HepG2 (cell line): ENCODE results near the gene LRRC27. TPM values are rescaled to one million over a fixed set of nuclear protein-coding genes. Genes with fewer than 3 reads are reported as not detected.

ENCODE experiments used
- ATAC-seq: fragments of 200-7000 bp; cut with Tn5 transposase; 3 replicates; pipeline ENCODE4 v1.9.1; 2020; ENCODE audit warnings: mild to moderate bottlenecking, moderate library complexity
- BruUV-seq: library from RNA; stranded (reverse); fragments of 400-500 nt; replicated peaks from 2 replicates; lab custom pipeline; 2021; lab: Mats Ljungman, UMichigan
- CTCF ChIA-PET: fragments of 300-600 bp; formaldehyde crosslinking; extraction: SDS; loops from one replicate; lab custom pipeline; 2021; ENCODE audit warnings: low total read pairs, inconsistent platforms, low intra/inter-chr PET ratio; lab: Yijun Ruan, JAX
- POLR2A ChIA-PET: fragments of 350-600 bp; sonication (Branson Sonifier 250); formaldehyde crosslinking; loops from one replicate; lab custom pipeline; 2020; ENCODE audit warnings: antibody characterized with exemption, inconsistent platforms; lab: Yijun Ruan, JAX
- DNase-seq: peaks from one replicate; pipeline ENCODE4 v3.0.0-alpha.2; 2015; ENCODE audit warnings: low spot score
- FAIRE-seq: peaks from 3 replicates; lab custom pipeline; 2011; peaks lifted over from hg19 to GRCh38; lab: Jason Lieb, UNC
- H2AFZ ChIP-seq: one replicate; pipeline ENCODE4 v1.6.1; 2011; ENCODE audit warnings: low read length, inconsistent platforms
- H3K27ac ChIP-seq: fragments of 300-600 bp; 3 replicates; pipeline ENCODE4 v1.8.0; 2011; ENCODE audit warnings: mixed run types, mild to moderate bottlenecking, mixed read lengths, low read length, inconsistent platforms; ENCODE audit not compliant: insufficient read depth; ENCODE audit errors: extremely low read length
- H3K27me3 ChIP-seq, 2 experiments: fragments of 200-600 bp in 1 of 2; 2 replicates in 1 of 2; 3 replicates in 1 of 2; pipeline versions ENCODE4 v1.6.0 to v1.8.0; 2011; ENCODE audit warnings: low read length in 2 of 2, mild to moderate bottlenecking in 2 of 2, moderate library complexity in 2 of 2, inconsistent platforms in 1 of 2; ENCODE audit not compliant: insufficient read depth in 2 of 2, control insufficient read depth in 1 of 2
- H3K36me3 ChIP-seq, 2 experiments: fragments of 200-600 bp in 1 of 2; replicated peaks in 1 of 2; 2 replicates in 1 of 2; 3 replicates in 1 of 2; pipeline versions ENCODE4 v1.5.1 to v1.8.0; 2011; ENCODE audit warnings: low read length in 2 of 2, inconsistent platforms in 1 of 2; ENCODE audit not compliant: insufficient read depth in 2 of 2, control insufficient read depth in 1 of 2
- H3K4me1 ChIP-seq: 2 replicates; pipeline ENCODE4 v1.5.1; 2012; ENCODE audit warnings: low read length, inconsistent platforms; ENCODE audit not compliant: insufficient read depth
- H3K4me2 ChIP-seq: 2 replicates; pipeline ENCODE4 v1.6.0; 2011; ENCODE audit warnings: low read depth, low read length, inconsistent platforms
- H3K4me3 ChIP-seq, 3 experiments: fragments of 200-600 bp in 1 of 3; sonication (generic), shearing (Covaris generic) in 1 of 3; replicated peaks in 1 of 3; 2 replicates each; pipeline ENCODE4 v1.5.1; 2011 to 2016; ENCODE audit warnings: low read length in 3 of 3, inconsistent platforms in 2 of 3, low read depth in 2 of 3, mild to moderate bottlenecking in 2 of 3, control low read depth in 1 of 3, mixed read lengths in 1 of 3; ENCODE audit not compliant: insufficient read depth in 1 of 3
- H3K79me2 ChIP-seq: one replicate; pipeline ENCODE4 v1.6.1; 2011; ENCODE audit warnings: low read length, inconsistent platforms; ENCODE audit not compliant: insufficient read depth
- H3K9ac ChIP-seq: 2 replicates; pipeline ENCODE4 v1.6.0; 2011; ENCODE audit warnings: mild to moderate bottlenecking, low read depth, low read length, inconsistent platforms; ENCODE audit not compliant: insufficient read depth
- H3K9me3 ChIP-seq: 2 replicates; pipeline ENCODE4 v1.5.1; 2012; ENCODE audit warnings: mild to moderate bottlenecking, low read length
- H4K20me1 ChIP-seq: 2 replicates; pipeline ENCODE4 v1.6.0; 2011; ENCODE audit warnings: inconsistent platforms, mild to moderate bottlenecking, low read length, moderate library complexity; ENCODE audit not compliant: insufficient read depth
- CAMTA2 ChIP-seq: sonication (generic); formaldehyde crosslinking; IDR thresholded peaks from 2 replicates; pipeline ENCODE4 v1.4.0; 2020; ENCODE audit warnings: mild to moderate bottlenecking, missing genetic modification reagents, borderline replicate concordance
- CEBPB ChIP-seq: IDR thresholded peaks from 2 replicates; pipeline ENCODE4 v1.6.1; 2011; ENCODE audit warnings: low read depth, low read length, improper control_type of control experiment, borderline replicate concordance
- DZIP1 ChIP-seq: sonication (generic); formaldehyde crosslinking; IDR thresholded peaks from 2 replicates; pipeline ENCODE4 v1.5.0; 2020; ENCODE audit warnings: mild to moderate bottlenecking, missing genetic modification reagents
- EHMT2 ChIP-seq: fragments of 200-600 bp; sonication (generic); IDR thresholded peaks from 2 replicates; pipeline ENCODE4 v1.7.0; 2017; ENCODE audit warnings: antibody characterized with exemption, low read depth, low read length, borderline replicate concordance
- MAFK ChIP-seq, 2 experiments: IDR thresholded peaks in 1 of 2; conservative IDR thresholded peaks in 1 of 2; 2 replicates each; pipeline ENCODE4 v1.6.1; 2011; ENCODE audit warnings: improper control_type of control experiment in 2 of 2, low read length in 2 of 2
- PAWR ChIP-seq: sonication (generic); formaldehyde crosslinking; IDR thresholded peaks from 2 replicates; pipeline ENCODE4 v1.4.0; 2020; ENCODE audit warnings: missing genetic modification reagents, mild to moderate bottlenecking, borderline replicate concordance
- PLRG1 ChIP-seq: fragments of 450-650 bp; conservative IDR thresholded peaks from 2 replicates; pipeline ENCODE4 v1.6.1; 2016
- REXO4 ChIP-seq: sonication (generic); formaldehyde crosslinking; IDR thresholded peaks from 2 replicates; pipeline ENCODE4 v1.8.0; 2022; ENCODE audit warnings: missing genetic modification reagents, mild to moderate bottlenecking, borderline replicate concordance
- SP2 ChIP-seq: sonication (generic); formaldehyde crosslinking; IDR thresholded peaks from 2 replicates; pipeline ENCODE4 v1.5.1; 2020; ENCODE audit warnings: mild to moderate bottlenecking, missing genetic modification reagents
- YEATS4 ChIP-seq: sonication (generic); formaldehyde crosslinking; IDR thresholded peaks from 2 replicates; pipeline ENCODE4 v1.4.0; 2020; ENCODE audit warnings: missing genetic modification reagents, borderline replicate concordance
- ZNF24 ChIP-seq: fragments of 450-650 bp; IDR thresholded peaks from 2 replicates; pipeline ENCODE4 v1.6.1; 2017; ENCODE audit warnings: antibody characterized with exemption, mild to moderate bottlenecking
- ZNF407 ChIP-seq: sonication (generic); formaldehyde crosslinking; IDR thresholded peaks from one replicate; pipeline ENCODE4 v1.5.1; 2020; ENCODE audit warnings: mild to moderate bottlenecking, missing genetic modification reagents; ENCODE audit errors: not compliant biosample characterization
- ZNF431 ChIP-seq: sonication (generic); formaldehyde crosslinking; IDR thresholded peaks from 2 replicates; pipeline ENCODE4 v1.9.0; 2022; ENCODE audit warnings: missing genetic modification reagents, low read depth, mild to moderate bottlenecking, borderline replicate concordance
- ZNF737 ChIP-seq: sonication (generic); formaldehyde crosslinking; IDR thresholded peaks from 2 replicates; pipeline ENCODE4 v1.5.0; 2020; ENCODE audit warnings: missing genetic modification reagents, mild to moderate bottlenecking, borderline replicate concordance
- ZSCAN31 ChIP-seq: sonication (generic); formaldehyde crosslinking; IDR thresholded peaks from 2 replicates; pipeline ENCODE4 v1.5.0; 2020; ENCODE audit warnings: low read depth, mild to moderate bottlenecking, missing genetic modification reagents
- WGBS: methylation state at CpG from one replicate; pipeline ENCODE4 v1.1.6; 2017; ENCODE audit warnings: low lambda C conversion rate; 5-methylcytosine and 5-hydroxymethylcytosine counted together
- in situ Hi-C: cut with HindIII; loops from 2 replicates; pipeline ENCODE4 v1.10.0; 2017; ENCODE audit warnings: low pct_unique_long_range_greater_than_20kb; ENCODE audit not compliant: extremely low pct_ligation_motif_present
- intact Hi-C: fragments of 100-400 bp; cut with micrococcal nuclease; formaldehyde crosslinking; loops from one replicate; pipeline ENCODE4 v1.10.0; 2022; ENCODE audit not compliant: unreplicated experiment
- polyA plus RNA-seq, 8 experiments: library from polyadenylated mRNA; depleted of rRNA in 3 of 8; stranded (reverse) in 7 of 8; unstranded in 1 of 8; fragments of >200 nt; fragmentation: Illumina TruSeq in 4 of 8; extraction: Trizol in 4 of 8; gene quantifications; 2 replicates each; pipeline versions ENCODE4 v1.2.1 to v1.2.3, GENCODE V29; 2011 to 2016; ENCODE audit warnings: low read depth in 4 of 8, missing spikeins in 1 of 8, mixed read lengths in 1 of 8; ENCODE audit not compliant: insufficient read depth in 1 of 8
- total RNA-seq, 5 experiments: library from RNA; depleted of rRNA; stranded (reverse); fragments of >200 nt; fragmentation: Illumina TruSeq; extraction: Trizol; gene quantifications; 2 replicates each; pipeline ENCODE4 v1.2.3, GENCODE V29; 2016; ENCODE audit warnings: low read depth in 1 of 5

Gene LRRC27
- total and polyA plus RNA-seq, 2 of the 13 experiments (the other 11 are each of a cell fraction or from before 2014, with no cell fraction given), result 4.2 to 4.6 TPM

DNA sequence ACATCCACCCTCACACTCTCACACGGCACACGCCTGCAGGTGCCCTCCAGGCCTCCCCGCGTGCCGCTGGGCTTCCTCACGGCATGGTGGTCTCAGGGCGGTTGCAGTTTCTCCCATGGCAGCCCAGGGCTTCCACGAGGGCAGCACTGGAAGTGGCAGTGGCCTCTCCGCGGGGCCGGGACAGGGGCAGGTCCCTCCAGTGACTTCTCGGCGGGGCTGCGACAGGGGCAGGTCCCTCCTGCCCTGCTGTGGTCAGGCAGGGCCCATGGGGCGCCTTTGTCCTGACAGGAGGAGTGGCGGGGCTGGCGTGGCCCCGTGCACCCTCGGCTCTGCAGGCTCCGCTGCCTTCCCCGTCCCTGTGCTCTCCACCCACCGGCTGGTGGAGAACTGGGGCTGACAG is 84.0 kb downstream of the LRRC27 start:
- no peaks in the 10 kb centered on the region for H3K36me3 ChIP-seq
- H3K9ac ChIP-seq, result no peak overlapping the region
- H3K4me3 ChIP-seq, result no peak overlapping the region
- H3K27me3 ChIP-seq, result no peaks in the 10 kb centered on the region
- no peak overlapping the region for H2AFZ ChIP-seq
- FAIRE-seq, result no peak
- no peak for ATAC-seq
- H4K20me1 ChIP-seq, result no peaks in the 10 kb centered on the region
- peaks cover 40% of the 10 kb centered on the region for H3K4me1 ChIP-seq
- no peak for DNase-seq
- intact Hi-C loops, result no loop called here
- H3K79me2 ChIP-seq, result no peaks in the 10 kb centered on the region
- CTCF ChIA-PET, result no interaction called here
- no peak overlapping the region for H3K4me2 ChIP-seq
- no peaks in the 10 kb centered on the region for H3K9me3 ChIP-seq
- POLR2A ChIA-PET, result no interaction called here
- whole genome bisulfite sequencing, result 88% methylated on average over 15 of the region's 22 CpGs
- no TSS peak for BruUV-seq
- H3K27ac ChIP-seq, result no peak overlapping the region
- in situ Hi-C loops, result no loop called here
- TF ChIP-seq ZSCAN31 (CRISPR knock-in tag) (no peak), CEBPB (no peak), ZNF407 (no peak), YEATS4 (CRISPR knock-in tag) (no peak), PLRG1 (no peak), ZNF737 (CRISPR knock-in tag) (no peak), REXO4 (CRISPR knock-in tag) (no peak), PAWR (no peak), ZNF431 (CRISPR knock-in tag) (no peak), CAMTA2 (CRISPR knock-in tag) (no peak), MAFK (conservative IDR thresholded peaks at IDR 0.05 in 1 of 2, IDR thresholded peaks at IDR 0.05 in 1 of 2; ENCODE audit: low read length in 2 of 2) (no peak), EHMT2 (no peak), DZIP1 (no peak), SP2 (no peak), ZNF24 (no peak)
